Kidney capillary endothelial cell (primary cell): ENCODE data around the gene ASIC2.
A peak's percentile ranks its signal among the peaks of the same experiment; 100 is the strongest.

Source experiments
- DNase-seq: peaks from one replicate; pipeline ENCODE4 v3.0.0-alpha.2; 2018; ENCODE audit warnings: low spot score

Gene ASIC2

GRCh38 chr17:33057564-33057963, 235.5 kb downstream of the ASIC2 start:
- DNase-seq, result no peak

GRCh38 chr17:33056399-33057146, 236.5 kb downstream of the ASIC2 start:
- DNase-seq, result no peak

DNA sequence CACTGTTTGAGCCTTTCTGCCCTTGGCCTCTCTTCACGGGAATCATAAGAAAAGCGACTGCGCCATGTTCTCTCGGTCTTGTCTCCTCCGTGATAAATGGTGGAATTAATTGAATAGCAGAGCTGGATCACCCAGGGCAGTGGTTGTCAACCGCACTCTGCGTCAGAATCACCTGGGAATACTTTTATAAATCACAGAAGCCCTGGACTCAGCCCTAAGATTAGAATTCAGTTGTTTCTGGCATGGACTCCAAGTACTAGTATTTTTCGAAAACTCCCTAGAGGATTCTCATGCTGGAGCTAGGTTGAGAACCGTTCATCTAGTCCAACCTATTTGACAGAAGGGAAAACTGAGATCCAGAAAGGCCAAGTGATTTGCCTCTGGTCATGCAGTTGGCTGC, 237.3 kb downstream of the ASIC2 start:
- DNase-seq, result no peak

- DNase-seq, result no peak
Observed at GRCh38 chr17:33055171-33055611, 237.9 kb downstream of the ASIC2 start.

DNA sequence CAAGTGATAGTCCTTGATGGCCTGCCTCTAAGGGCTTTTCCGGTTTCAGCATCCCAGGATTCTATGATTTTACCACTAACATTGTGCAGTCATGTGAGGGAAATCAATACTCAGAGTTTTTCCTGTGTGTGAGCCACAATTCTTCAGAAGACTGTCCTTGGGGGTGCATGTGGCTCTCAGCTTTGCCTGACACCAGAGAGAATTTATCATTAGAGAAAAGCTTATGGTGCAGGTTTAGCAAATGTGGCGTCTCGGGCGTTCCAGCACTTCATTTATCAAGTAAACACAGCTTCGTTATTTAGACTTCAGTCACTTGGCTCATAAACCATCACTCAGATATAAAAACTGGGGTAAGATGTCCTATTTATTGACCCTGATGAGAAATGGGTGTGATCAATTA, 238.7 kb downstream of the ASIC2 start:
- no peak for DNase-seq

- no peak for DNase-seq
Observed at GRCh38 chr17:33053676-33054075, 239.4 kb downstream of the ASIC2 start.

GRCh38 chr17:33052856-33053255, 240.2 kb downstream of the ASIC2 start:
- DNase-seq, result no peak

DNA sequence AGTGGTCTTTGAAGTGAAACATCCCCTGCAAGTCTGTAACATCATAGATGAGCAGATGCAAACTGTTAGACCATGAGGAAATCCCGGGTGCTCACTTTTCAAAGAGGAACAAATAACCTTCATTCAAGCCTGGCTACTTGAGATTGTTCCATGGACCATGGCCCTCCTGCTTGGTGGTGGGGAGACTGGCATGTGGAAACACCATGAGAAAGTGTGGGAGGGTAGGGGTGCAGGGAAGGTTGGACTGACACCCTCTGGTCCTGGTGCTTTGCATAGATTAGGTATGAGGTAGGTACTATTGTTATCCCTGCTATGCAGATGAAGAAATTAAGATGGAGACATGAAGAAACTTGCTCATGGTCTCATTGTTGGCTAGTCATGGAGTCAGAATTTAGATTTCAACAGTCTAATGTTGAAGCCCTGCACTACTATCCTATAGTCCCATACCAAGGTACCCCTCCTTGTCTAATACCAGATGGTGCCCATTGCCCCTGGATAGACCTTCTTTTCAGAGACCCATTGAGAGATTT, 242.4 kb downstream of the ASIC2 start:
- no peak for DNase-seq

DNA sequence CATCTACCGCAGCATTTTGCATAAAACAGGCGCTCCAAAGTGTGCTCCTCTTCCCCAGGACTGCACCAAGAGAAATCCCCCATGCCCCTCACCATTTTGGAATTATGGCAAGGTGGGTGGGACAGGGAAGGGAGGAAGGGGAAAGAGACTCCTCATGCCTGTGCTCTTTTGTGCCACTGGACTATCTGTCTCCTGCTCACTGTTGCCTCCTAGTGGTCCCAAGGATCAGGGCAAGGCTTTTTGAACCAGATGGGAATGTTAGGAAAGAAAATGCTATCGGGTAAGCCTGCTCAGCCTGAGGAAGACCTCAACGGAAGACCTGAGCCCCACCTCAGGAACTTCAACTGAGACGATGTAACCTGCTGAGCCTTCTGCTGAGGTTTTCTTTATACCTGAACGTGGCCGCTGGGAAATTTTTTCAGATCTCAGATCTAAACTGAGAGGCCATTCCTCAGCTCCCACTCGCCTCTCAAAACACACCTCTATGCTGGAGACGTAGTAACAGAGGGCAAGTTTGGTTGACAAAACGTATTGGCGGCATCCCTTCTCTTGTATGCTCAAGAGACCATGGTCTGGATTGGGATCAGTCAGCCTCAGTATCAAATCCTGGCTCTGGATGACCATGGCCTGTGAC, 243.2 kb downstream of the ASIC2 start:
- DNase-seq, result peak; percentile 48

GRCh38 chr17:33046361-33047255, 246.5 kb downstream of the ASIC2 start:
- no peak for DNase-seq

GRCh38 chr17:33045216-33045615, 247.9 kb downstream of the ASIC2 start:
- DNase-seq, result no peak

DNA sequence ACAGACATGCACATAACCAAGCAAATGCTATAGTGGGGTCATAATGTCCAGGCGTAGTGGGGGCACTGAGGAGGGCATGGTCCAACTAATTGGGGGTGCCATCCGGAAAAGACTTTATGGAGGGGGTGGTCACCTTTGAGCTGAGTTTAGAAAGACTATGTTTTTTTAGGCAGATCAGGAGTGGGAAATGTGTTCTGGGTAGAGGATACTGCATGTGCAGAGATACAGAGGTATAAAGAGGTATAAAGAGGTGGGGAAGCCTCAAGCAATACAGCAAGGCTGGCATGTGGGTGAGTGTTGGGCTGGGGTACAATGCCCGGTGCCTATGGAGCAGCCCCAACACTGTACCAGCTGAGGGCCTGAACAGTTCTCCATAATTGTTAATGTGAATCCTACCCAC, 248.3 kb downstream of the ASIC2 start:
- DNase-seq, result no peak

DNA sequence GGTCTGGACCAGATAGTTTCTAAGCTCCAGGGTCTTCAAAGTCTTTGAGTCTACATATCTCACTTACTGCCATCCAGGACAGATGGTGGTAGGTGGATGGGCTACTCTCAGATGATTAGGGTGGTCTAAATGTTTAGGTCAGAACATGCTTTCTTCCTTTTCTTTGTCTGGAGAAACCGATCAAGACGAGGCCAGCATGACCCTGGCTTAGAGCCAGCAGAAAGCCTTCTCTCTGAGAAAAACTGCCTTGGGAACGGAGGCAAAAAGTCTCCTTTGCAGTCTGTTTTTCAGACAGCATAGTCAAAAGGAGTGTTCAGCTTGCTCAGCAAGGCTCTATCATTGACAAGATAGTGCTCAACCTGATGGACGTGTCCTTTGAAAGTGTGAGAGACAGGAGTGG, 252.6 kb downstream of the ASIC2 start:
- DNase-seq, result no peak

DNA sequence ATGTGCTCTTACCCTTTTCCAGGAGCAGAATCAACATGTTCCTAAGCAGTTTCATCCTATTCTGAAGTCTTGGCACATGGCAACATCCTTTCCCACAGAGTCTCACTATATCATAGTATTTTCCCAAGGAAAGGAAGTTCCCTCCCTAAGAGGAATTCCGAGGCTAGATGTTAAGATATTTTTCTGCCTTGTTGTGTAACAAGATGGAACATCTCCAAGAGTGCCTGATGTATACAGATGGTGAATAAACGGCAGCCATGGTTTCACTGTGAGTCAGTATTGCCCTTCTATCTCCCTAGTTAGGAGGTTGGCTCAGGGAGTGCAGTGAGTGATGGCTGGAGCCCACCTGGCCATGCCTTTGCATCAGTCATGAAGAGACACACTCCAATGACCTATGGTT, 253.2 kb downstream of the ASIC2 start:
- DNase-seq, result no peak

DNA sequence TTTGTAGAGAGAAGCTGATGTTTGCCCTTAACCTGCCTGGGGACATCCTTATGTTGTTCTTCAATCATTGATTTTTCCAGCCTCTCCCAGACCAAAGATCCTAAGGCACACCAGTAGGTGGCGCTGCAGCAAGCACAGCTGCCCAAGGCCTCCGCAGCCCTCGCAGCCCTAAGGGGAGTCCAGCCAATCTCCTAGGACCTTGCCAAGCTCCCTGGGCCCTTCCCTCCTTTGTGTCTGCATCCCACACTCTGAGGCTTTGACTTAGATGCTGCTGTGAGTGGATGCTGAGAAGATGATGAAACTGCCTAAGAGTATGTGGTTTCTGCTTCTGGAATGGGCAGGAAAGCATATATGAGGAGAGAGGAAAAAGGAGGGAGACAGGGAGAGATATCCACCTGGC, 254.4 kb downstream of the ASIC2 start:
- DNase-seq, result peak; percentile 52

- DNase-seq, result no peak
Observed at GRCh38 chr17:33033176-33033575, 259.9 kb downstream of the ASIC2 start.

DNA sequence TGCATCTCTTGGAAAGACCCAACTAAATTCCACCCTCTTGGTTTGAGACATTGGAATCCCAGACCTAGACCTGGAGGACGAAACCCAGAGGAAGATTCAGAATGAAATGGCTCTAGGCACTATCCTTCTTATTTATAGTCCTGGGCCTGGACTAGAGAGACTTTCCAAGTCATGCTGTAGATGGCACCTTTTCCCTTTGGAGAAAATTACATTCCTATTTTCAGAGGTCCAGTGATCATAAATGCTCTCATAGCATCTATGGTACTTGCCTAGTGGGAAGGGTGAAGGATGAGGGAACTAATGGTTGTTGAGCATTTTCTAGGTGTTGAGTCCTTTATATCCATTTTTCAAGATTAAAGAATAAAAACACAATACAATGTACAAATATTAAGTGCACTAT, 264.3 kb downstream of the ASIC2 start:
- DNase-seq, result no peak

GRCh38 chr17:33028061-33028460, 265.0 kb downstream of the ASIC2 start:
- no peak for DNase-seq

- no peak for DNase-seq
Observed at GRCh38 chr17:33024688-33025486, 268.2 kb downstream of the ASIC2 start.

GRCh38 chr17:33023790-33024189, 269.3 kb downstream of the ASIC2 start:
- DNase-seq, result no peak

GRCh38 chr17:33021731-33022408, 271.2 kb downstream of the ASIC2 start:
- DNase-seq, result no peak
